GM18499 (cell line): ENCODE data around the gene DOCK1.
"Not testable (repeated sequence)": the region's sequence is repeated elsewhere in the genome, so short reads cannot be mapped to it uniquely, and the experiment has no call there.

ENCODE experiments used
- ATAC-seq: cut with Tn5 transposase; IDR thresholded peaks from one replicate; pipeline ENCODE4 v1.9.1; 2021; ENCODE audit warnings: moderate number of reproducible peaks; ENCODE audit not compliant: insufficient read depth, unreplicated experiment

Gene DOCK1

GRCh38 chr10:126899529-126899928 lies 5.7 kb upstream of the DOCK1 start:
- not testable (repeated sequence) for ATAC-seq

DNA sequence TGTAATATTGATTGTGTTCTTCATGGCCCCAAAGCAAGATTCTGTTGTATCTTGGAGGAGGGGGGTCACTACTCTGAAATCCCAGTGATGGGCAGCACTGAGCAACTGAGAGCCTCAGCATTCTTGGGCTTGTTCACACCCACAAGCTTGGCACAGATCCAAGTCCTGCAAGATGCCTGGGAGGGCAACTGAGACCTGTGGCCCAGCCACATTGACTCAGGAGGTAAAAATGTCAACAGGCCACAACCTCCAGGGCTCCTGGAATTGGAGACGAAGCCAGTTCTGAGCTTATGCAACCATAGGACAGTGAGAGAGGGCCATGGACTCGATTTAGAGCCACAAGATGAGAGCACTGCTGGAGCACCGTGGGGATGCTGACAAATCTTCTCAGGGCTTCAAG lies 3.1 kb upstream of the DOCK1 start:
- no peak for ATAC-seq

DNA sequence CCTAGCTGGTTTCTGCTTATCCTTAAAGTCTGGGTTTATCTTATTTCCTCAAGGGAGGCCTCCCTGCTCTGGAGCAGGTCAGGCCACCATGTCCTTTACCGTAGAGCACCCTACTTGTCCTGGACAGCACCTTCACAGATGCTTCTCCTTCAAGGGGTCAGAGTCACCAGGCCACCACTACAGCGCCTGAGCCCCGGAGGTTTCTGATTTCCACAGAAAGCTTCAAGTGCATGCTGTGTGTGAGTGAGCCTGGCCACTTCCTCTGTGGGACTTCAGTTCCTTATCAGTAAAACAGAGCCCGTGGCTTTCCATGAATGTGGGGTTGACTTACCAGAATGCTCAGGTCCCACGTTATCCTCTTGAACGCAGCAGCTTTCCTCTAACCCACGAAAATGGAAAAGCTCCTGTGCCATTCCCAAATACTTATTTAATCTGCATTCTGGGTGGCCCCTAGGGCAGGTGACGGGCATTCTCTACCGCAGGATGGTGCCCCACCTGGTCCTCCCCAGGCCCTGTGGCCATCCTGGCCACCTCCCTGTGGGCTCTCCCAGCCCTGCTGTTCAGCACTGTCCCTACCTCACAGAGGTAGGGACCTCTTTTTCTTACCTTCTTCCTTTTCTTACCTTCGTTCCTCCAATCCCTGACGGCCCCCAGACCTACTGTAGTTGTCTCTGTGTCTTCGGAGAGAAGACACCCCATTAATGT lies 1.4 kb upstream of the DOCK1 start:
- no peak for ATAC-seq

DNA sequence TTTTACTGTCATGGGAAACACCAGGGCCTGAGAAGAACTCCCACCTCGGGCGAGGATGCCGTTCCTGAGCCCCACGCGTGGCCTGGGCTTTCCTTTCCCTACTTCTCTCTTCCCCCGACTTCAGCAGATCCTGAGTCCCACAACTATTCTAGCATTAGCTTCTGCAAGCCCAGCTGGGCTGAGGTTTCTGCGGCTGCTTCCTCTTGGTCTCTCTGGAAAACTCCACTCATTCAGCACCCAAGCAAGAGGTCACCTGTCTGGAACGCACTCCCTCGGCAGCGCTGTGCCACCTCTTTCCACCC lies 761 bp upstream of the DOCK1 start:
- ATAC-seq, result no peak

- ATAC-seq, result no peak
These were observed 812 bp downstream of the DOCK1 start for GRCh38 chr10:126905776-126906703.

- no peak for ATAC-seq
These were observed 1.6 kb downstream of the DOCK1 start for GRCh38 chr10:126906704-126907422.

DNA sequence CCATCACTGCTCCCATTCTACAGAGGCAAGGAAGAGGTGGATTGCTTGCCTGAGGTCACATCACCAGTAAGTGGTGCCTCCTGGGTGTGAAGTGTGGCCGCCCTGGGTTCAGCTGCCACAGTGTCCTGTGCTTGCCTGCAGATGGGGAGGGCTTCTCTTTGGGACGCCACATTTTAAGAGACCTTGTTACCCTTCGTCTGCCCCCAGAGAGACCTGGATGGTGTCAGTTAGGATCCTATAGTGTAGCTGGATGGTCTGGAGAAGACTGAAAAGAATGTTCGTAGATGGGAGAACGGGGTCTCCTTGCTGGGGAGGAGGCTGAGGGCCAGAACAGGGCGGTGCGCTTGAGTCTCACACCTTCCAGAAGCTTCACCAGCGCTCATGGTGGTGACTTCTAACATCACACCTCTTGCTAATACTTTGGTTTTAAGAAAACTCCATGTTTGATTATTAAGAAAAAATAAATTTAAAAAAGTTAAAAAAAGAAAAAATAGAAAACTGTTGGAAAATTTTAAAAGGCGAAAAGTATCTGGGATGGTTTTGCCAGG lies 2.3 kb downstream of the DOCK1 start:
- no peak for ATAC-seq

GRCh38 chr10:126908225-126908624 lies 3.0 kb downstream of the DOCK1 start:
- ATAC-seq, result no peak

GRCh38 chr10:126908729-126909128 lies 3.5 kb downstream of the DOCK1 start:
- ATAC-seq, result no peak

DNA sequence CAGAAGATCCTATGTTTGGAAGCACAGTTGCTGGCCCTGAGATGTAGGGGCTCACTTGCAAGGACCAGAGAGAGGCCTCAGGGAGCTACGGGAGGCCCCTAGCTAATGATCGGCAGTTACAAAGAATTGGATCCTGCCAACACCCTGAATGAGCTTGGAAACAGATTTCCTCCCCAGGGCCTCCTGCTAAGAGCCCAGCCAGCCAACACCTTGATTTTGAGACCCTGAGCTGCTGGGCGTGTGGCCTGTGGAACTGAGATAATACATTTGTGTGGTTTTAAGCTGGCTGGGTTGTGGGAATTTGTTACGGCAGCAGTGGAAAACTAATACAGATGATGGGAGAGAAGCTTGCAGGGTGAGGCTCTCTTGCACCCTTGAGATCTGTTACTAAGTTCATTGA lies 3.9 kb downstream of the DOCK1 start:
- ATAC-seq, result no peak

- no peak for ATAC-seq
These were observed 5.0 kb downstream of the DOCK1 start for GRCh38 chr10:126910196-126910595.

- ATAC-seq, result no peak
These were observed 5.6 kb downstream of the DOCK1 start for GRCh38 chr10:126910798-126911197.

DNA sequence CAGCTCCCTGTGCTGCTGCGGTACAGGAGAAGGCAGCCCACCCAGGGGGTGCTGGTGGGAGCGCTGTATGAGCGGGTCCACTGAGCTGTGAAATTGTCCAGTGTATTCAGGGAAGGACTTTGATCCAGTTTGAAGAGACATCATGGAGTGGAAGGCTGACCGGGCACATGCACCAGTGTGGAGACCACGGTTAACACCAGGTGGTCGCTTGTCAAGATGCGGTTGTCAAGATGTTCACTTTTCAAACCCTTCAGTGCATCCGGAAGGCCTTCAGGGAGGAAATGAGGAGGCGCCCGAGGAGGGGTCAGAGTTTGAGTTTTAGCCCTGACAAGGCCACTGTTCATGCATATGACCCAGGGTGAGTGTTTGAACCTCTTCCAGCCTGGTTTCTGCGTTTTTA lies 6.1 kb downstream of the DOCK1 start:
- ATAC-seq, result no peak

DNA sequence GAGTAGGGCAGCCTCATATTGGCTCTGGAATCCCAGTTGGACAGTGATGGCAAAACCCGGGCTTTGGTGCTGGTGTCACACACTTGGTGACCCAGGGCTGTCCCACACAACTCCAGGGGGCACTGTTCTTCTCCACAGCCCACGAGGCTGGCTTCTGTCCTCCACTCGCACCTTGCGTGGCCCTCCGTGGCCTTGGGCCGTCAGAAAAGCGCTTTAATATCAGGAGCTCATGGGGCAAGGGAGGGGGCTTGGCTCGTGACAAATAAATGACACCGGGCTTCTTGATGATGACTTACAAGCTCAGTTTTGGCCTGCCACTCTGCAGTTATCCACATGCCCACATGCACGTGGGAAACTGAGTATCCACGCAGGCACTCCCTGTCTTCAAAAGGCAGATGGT lies 8.1 kb downstream of the DOCK1 start:
- no peak for ATAC-seq

GRCh38 chr10:126914561-126914960 lies 9.3 kb downstream of the DOCK1 start:
- ATAC-seq, result no peak

DNA sequence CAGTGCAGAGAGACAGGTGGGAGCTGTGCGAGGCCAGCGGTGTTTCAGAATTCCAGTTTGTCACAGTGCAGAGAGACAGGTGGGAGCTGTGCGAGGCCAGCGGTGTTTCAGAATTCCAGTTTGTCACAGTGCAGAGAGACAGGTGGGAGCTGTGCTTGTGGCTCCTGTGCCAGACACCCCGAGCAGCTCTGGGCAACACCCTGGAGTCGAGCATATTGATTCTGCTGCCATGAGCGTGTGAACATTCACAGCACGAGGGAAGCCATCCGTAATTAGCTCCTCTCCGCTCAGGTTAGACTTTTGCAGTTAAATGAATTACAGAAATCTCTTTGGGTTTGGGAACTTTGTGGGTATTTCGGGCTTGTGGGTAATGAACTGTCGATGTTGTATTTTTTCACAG lies 11.7 kb downstream of the DOCK1 start:
- not testable (repeated sequence) for ATAC-seq

GRCh38 chr10:126917375-126917774 lies 12.1 kb downstream of the DOCK1 start:
- ATAC-seq, result no peak

DNA sequence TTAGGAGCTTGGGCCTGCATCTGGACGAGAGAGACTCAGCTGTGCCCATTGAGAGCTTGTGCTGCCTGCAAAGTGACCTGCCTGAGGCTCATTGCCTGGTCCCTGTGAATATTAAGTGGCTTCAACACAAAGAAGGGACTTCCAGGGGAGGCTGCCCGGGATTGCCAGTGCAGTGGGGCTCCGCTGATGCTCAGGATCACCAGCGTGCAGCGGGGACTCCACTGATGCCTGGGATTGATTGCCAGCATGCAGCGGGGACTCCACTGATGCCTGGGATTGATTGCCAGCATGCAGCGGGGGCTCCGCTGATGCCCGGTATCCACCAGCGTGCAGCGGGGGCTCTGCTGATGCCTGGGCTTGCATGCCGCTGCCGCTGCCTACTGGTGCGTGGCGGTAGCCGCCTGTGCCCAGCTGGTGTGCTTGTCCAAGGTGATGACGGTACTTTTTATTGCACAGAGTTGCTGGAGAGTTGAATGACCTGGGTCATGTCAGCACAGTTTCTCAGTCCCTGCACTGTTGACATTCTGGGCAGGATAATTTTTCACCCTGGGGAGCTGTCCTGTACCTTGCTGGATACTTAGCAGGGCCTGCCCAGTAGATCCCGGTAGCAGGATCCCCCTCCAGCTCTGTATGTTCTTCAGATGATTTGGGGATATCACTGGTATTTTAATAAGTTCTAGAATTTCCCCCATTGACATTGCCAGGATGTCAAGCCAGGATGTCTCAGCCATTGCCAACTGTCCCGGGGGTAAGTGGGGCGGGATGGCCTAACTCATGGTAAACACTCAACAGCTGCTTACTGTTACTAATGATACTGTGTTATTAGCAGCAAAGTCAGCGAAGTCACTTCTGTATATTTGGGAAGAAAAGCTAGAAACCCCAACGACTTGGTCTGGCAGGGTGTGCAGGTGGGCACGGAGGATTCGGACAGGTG lies 13.0 kb downstream of the DOCK1 start:
- ATAC-seq, result no peak

DNA sequence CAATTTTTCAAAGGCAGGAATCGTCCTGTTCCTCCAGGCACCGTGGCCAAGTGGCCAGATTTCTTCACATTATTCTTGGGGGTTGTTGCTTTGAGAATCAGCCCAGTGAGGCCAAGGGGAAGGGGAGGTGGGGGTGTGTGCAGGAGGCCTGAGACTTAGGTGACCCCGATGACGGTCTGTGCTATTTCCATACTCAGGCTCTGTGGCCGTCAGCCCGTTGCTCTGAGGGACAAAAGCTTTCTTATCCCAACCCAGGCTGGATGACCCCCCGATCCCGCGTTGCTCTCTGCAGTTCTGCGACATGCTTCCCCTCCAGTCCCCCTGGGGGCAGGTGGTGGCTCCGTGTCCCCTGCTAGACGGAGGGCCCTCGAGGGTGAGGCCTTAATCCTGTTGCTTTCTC lies 14.2 kb downstream of the DOCK1 start:
- no peak for ATAC-seq

DNA sequence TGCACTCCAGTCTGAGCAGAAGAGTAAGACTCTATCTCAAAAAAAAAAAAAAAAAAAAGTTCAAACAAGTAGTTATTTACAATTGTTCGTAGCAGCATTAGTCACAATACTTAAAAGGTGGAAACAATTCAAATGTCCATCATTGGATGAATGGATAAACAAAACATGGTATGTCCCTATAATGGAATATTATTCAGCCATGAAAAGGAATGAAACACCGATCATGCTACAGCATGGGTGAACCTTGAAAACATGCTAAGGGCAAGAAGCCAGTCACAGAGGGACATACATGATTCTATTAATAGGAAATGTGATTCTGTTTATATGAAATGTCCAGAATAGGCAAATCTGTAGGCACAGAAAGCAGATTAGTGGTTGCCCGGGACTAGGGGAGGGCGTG lies 15.9 kb downstream of the DOCK1 start:
- ATAC-seq, result no peak
